Activated CD8-positive, alpha-beta memory T cell treated with anti-CD3 and anti-CD28 coated beads, Interleukin-2, amount 50 U/mL, for 1 hour (primary cell): ENCODE data around the gene SELENOI.
"Not testable (repeated sequence)": the region's sequence is repeated elsewhere in the genome, so short reads cannot be mapped to it uniquely, and the experiment has no call there.

Source experiments
- DNase-seq: peaks from one replicate; pipeline ENCODE4 v3.0.0-alpha.2; 2020; ENCODE audit errors: extremely low read depth

SELENOI gene

DNA sequence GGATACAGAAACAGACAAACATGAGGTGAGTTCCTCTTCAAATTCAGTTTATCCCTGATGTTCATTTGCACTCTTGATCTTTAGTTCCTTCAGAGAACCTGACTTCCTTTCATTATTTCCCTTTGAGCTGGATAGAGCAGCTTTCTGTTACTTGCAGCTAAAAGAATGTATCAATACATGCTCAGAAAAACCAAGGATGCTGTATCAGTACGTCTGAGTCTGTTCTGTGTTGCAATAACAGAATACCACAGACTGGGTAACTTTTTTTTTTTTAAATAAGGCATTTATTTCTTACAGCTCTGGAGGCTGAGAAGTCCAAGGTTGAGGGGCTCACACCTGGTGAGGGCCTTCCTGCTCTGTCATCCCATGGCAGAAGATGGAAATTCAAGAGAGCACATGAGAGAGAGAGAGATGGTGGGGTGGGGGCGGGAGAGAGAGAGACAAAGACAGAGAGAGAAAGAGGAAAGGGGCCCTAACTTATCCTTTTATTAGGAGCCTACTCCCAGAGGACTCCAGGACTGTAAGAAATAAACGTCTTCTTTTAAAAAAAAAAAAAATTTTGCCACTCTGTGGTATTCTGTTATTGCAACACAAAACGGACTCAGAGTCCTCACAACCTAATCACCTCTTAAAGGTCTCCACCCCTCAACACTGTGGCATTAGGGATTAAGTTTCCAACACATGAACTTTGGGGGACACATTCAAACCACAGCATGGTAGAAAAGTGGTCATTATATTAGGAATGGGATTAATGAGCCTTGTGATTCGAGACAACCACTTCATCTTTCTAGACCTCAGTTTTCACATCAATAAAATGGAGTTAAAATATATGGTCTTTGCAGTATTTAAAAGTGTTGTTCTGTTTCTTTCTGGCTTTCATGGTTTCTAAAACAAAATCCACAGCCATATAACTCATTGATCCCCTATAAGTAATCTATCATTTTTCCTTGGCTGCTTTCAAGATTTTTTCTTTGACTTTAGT lies 18.4 kb upstream of the SELENOI start:
- no peak for DNase-seq

DNA sequence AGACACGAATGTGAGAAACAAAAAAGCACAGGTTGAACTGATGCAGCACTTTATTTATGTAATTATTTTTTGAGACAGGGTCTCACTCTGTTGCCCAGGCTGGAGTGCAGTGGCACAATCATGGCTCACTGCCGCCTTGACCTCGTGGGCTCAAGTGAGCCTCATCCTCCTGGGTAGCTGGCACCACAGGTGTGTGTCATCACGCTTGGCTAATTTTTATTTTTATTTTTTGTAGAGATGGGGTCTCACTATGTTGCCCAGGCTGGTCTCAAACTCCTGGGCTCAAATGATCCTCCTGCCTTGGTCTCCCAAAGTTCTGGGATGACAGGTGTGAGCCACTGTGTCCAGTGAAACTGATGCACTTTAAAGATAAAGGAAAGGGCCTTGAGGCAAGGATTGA lies 16.9 kb upstream of the SELENOI start:
- not testable (repeated sequence) for DNase-seq

DNA sequence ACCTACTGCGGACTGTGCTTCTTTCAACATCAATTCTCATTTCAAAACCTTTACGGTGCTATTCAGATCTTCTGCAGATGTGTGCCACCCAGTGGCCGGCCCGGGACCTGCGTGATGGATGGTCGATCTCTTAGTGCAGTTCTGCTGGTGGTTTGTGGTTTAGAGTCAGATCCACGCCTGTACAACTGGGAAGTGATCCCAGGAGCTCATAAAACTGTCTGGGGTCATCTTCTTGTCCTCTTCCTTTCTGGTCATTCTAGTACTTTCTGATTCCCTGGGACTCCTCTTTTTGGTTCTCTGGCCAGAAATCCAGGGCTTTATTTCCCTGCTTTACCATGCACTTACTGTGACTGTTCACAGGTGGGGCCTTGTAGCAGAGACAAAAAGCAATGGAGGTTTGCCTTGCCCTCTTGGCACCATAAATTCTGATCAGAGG lies 15.8 kb upstream of the SELENOI start:
- DNase-seq = peak; percentile 47

DNA sequence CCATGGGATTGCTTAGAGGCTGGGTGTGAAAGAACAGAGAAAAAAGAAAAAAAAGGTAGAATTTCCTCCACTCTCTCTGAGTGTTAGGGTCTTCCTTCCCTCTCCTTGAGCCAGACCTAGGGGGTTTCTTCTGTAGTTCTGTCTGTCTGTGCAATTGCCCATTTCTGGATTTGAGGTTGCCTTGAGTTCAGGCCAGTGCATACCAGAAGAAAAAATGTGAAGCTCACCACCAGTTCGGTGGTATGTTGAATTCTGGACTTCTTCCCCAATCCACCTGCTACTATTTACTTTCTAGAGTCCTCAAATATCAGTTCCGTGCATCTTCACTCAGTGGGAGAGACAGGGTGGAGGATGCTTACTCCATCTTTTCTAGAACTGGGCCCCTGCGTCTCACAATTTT lies 15.3 kb upstream of the SELENOI start:
- DNase-seq = no peak

DNA sequence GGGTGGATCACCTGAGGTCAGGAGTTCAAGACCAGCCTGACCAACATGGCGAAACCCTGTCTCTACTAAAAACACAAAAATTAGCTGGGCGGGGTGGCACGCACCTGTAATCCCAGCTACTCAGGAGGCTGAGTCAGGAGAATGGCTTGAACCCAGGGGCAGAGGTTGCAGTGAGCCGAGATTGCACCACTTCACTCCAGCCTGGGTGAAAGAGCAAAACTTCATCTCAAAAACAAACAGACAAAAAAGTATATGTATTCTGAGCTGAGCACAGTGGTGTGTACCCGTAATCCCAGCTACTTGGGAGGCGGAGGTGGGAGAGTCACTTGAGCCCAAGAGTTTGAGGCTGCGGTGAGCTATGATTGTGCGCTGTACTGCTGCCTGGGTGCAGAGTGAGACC lies 14.6 kb upstream of the SELENOI start:
- not testable (repeated sequence) for DNase-seq

DNA sequence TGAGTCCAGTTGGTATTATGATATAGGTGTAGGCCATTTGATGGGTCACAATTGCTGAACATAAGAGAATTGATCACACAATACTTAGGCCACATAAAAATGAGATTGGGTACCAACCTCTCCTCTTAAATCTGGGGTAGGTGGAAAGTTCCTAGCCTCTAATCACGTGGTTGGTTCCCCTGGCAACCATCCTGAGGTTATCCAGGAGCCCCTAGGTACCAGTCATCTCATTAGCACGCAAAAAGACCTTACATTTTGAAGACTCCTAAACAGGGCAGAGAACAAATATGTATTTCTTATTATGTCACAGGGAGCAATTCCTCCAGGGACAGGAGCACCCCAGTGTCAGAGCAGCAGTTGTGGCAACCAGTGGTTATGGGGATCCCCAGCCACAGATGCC lies 12.7 kb upstream of the SELENOI start:
- DNase-seq = no peak

DNA sequence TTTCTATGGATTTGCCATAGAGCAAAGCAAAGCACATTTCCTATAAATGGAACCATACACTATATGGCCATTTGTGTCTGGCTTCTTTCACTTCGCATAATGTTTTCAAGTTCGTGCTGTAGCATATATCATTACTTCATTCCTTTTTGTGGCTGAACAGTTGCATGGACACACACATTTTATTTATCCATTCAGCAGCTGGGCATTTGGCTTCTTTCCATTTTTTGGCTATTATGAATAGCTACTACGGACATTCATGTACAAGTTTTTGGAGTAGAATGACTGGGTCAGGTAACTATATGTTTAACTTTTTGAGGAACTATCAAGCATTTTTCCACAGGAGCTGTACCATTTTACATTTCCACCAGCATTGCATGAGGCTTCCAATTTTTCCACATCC lies 10.7 kb upstream of the SELENOI start:
- DNase-seq = no peak

DNA sequence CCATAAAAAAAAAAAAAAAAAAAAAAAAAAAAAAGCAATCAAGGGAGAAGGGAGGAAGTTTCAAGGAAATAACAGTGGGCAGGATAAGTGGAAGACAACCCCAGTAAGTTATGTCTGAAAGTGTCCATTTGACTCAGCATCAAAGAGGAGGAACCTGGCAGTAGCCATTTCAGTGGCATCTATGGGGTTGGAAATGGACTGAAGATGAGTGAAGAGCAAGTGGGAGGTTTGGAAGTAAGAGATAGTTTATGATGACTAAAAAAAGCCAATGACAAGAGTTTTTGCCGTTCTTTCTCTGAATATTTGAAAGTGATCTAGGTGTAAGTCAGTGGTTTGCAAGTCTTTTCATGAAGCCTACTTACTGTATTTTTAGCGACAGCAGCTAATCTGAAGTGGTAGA lies 9.2 kb upstream of the SELENOI start:
- DNase-seq = no peak

DNA sequence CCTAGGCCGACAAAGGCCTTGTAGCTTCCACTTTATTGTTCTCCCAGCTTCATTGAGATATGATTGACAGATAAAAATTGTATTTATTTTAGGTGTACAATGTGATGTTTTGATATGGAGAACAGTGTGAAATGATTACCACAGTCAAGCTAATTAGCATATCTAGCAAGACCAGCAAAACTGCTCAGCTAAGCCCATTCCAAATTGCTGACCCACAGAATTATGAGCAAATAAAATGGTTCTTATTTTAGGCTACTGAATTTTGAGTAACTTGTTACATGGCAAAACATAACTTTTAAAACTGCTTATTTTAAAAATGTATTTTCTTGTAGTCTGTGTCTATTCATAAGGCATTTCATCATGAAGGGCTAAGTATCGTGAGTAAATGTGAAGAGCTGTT lies 8.6 kb upstream of the SELENOI start:
- no peak for DNase-seq

DNA sequence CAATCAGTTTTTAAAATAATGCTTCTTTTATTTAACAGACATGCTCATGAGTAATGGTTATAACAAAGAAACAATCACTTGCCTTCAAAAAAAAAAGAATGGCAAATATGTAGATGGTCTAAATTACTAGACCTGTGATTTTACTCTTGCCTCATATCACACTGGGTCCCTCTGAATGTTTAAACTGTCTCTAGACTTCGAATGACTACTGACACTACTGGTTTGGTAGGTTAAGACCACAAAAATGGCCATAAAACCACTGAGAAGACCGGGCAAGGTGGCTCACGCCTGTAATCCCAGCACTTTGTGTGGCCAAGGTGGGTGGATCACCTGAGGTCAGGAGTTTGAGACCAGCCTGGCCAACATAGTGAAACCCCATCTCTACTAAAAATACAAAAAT lies 5.1 kb upstream of the SELENOI start:
- DNase-seq = no peak

DNA sequence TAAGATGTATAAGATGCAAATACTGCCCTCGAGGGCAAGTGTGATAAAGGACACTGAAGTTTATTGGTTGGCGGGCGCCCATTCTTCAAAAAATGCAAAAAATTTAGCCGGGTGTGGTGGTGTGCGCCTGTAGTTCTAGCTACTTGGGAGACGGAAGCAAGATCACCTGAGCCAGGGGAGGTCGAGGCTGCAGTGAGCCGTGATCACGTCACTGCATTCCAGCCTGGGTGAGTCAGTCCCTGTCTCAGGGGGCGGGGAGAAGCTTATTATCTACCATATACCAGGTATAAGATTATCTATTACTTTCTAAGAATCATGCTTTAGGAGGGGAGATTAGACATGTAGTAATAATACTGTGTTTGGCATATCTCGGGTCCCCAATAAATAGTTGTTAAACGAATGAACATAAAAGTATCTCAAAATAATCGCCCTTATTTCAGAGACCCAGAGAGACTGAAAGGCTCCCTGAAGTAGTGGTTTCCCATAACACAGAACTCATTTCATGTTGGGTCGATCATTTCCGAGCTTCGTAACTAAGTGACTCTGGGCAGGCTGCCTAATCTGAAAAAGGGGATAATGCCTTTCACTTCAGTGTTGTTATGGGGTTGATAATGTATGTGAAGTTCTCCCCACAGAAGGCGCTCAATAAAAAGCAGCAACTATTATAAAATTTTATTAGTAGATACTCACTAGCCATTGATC lies 1.2 kb upstream of the SELENOI start:
- DNase-seq = no peak

DNA sequence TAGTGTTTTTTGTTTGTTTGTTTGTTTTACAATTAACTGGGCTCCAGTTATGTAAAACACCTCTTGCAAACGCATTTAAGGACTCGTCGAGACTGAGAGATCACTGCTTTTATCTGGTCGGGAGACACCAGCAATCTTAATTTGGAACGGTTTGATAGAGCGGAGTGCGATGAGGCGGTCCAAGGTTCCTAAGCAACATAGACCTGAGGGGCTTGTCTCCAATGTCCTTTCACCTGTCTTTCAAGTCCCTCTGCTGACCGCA lies 729 bp upstream of the SELENOI start:
- no peak for DNase-seq

DNA sequence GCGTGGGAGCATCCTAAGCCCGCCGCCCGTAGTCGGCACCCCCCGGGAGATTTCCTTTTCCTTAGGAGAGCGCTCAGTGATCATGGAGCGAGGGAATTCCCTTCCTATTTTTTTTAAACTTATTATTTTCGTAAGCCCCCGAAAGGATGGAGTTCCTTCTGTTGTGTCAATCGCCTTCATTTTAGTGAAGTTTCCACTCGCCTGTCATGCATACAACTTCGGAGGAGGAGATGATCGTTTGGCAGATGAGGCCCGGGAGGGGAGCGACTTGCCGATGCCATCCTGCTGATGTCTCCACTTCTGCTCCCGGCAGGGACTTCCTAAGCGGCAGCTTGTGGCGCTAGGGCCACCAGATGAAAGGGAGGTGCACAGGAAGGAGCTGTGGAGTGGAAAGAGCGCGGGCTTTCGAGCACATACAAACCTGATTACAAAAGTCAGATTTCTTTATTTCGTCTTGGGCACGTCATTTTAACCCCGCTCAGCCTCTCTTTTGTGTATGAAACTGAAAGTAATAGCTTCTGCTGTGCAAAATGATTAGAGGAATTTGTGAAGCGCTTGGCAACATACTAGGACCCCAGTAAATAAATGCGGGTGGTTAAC lies 611 bp downstream of the SELENOI start, which contains the start of gene ADGRF3:
TSS of gene ADGRF3 (minus strand) at position 336 of the 600 bp plus-strand sequence. CDS start 555 bp downstream, outside the sequence.
- DNase-seq = peak; percentile 18

DNA sequence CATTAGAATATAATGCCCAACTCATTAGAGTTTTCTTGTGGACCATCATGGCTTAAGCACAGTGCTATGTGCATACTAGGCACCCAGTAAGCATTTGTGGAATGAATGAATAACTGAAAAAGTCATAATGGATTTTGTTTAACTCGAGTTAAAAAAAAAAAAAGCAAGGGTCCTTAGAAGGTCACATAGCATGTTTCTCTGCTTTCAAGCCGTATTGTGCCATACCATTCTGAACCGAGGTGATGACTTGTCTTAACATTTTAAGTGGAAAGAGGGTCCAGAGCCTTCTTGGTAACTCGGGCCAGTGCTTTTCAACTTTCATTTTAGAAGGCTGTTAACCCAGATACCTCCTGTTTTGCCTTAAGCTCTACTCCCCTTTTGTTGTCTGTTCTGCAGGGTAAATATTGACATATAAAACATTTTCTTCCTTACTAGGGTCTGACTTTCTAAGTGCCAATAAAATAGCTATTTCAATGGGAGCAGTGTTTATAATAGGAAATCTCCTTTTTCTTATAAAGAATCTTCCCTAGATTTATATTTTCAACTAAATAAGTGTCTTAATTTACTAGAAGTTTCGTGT lies 1.4 kb downstream of the SELENOI start:
- DNase-seq = no peak

DNA sequence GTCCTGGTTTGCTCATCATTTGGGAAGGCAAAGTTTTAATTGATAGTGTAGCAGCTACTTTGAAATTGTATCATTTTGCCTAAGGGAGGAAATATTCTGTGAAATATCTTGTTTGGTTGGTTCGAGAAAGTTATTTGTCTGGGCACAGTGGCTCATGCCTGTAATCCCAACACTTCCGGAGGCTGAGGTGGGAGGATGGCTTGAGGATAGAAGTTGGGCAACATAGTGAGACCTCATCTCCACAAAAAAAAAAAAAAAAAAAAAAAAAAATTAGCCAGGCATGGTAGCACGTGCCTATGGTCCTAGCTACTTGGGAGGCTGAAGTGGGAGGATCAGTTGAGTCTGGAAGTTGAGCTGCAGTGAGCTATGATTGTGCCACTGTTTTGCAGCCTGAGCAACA lies 3.7 kb downstream of the SELENOI start:
- DNase-seq = no peak

DNA sequence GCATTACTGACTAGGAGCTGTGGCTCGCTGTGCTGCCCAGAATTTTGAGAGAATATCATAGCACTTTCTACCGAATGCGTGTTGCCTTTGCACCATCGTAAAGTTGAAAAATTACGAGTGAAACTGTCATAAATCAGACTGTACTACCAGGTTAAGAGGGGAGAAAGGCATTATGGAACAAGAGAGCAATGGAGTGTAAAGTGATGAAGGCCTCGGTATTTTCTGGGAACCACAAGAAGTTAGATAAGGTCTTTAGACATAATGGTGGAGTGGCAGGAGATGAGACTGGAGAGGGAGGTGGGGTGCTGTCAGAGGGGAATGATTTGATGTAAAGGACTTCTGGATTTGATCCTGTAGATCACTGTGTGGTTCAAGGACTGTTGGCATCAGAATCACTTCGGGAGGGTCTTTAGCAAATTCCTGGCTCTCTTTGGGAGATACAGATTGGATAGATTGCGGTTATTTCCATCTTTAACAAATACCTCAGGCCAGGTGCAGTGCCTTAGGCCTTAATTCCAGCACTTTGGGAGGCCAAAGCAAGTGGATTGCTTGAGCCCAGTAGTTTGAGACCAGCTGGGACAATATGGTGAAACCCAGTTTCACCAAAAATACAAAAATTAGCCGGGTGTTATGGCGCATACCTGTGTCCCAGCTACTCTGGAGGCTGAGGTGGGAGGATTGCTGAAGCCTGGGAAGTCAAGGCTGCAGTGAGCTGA lies 5.6 kb downstream of the SELENOI start:
- DNase-seq = no peak

DNA sequence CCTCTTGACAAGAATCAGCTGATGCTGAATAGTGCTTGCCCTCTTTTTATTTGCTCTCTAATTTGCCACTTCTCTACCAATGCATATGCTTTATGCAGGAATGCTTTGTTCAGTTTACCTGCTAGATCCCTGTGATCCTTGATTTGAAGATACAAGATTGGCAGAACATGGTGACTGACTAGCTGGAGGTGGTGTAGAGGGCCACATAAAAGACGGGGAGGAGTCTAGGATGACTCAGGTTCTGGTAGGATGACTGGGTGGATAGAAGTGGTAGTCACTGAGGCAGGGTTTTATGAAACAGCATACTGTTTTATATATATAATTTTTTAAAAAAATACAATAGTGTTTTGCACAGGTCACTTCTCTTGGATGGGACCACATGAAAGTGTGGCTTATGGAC lies 6.9 kb downstream of the SELENOI start:
- DNase-seq = no peak

DNA sequence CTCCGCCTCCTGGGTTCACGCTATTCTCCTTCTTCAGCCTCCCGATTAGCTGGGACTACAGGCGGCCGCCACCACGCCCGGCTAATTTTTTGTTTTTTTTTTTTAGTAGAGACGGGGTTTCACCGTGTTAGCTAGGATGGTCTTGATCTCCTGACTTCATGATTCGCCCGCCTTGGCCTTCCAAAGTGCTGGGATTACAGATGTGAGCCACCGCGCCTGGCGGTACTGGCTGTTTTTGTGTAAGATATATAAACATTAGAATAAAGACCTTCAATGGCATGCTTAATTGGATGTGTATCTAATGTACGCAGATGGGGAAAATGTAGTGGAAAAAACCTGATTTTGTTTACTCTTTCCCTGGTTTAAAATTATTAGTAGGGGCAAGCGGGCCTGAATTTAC lies 8.5 kb downstream of the SELENOI start:
- not testable (repeated sequence) for DNase-seq

DNA sequence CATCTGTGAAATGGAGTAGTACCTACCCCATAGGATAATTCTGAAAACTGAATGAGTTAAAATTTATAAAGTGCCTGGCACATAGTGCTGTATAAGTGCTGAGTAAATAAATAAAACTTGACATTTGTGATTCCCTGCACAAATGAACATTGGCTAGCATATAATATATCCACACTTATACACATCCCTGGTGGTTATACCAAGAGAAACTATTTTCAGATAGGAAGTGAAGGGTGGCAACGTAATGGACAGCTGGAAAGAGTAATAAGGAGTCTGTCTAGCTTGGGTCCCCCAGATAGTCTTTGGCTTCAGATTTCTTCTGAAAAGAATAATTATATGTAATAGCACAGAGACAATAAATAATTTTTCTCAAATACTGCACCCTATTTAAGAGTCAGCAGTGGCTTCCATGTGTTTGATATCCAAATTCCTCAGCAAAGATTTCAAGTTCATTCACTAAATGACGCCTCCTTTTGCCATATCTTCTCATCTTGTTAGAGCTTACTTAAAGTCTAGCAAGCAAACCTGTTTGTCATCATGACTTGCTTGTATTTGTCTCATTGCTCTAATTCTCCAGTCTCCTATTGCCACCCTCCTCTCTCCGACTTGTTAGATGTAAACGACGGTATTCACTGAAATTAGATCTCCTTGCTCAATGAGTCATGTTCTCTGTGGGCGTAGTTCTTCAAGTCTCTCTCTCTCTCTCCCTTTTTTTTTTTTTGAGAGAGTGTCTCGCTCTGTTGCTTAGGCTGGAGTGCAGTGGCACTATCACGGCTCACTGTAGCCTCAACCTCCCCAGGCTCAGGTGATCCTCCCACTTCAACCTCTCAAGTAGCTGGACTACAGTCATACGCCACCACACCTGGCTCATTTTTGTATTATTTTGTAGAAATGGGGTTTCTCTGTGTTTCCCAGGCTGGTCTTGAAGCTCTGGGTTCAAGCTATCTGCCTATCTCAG lies 9.4 kb downstream of the SELENOI start:
- DNase-seq = no peak

DNA sequence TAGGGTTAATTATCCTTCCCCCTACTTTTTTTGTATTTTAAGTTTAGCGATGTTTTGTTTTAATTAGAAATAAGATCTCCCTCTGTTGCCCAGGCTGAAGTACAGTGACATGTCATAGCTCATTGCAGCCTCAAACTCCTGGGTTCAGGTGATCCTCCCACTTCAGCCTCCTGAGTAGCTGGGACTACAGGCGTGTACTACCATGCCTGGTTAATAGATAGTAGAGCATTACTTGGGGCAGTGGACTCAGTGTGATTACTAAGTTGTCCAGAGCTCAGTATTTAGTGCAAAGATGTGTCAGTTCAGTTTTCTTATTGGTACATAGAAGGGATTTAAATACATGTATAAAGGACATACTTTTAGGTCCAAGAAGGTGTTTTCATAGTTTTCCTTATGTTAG lies 10.2 kb downstream of the SELENOI start:
- no peak for DNase-seq

DNA sequence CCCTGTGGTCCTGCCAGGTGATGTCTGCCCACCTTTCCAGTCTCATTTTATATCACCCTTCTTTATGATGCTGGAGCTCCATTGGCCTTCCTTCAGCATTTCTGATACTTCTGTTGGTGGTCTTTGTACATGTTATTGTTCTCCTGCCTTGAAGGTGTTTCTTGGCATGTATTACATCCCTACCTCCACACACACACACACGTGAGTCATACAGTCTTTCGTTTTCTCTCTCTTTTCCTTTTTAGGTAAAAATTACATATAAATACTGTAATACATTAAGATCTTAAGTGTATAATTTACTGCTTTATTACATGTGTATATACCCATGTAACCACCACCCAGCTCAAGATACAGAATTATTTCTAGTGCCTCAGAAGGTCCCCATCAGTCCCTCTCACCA lies 10.8 kb downstream of the SELENOI start:
- DNase-seq = no peak
